GM23248 (cell line): Measurements from ENCODE around the gene ZNF667. TPM values are rescaled to one million over a fixed set of nuclear protein-coding genes. Genes with fewer than 3 reads are reported as not detected.

Experiments used
- DNase-seq: peaks from one replicate; pipeline ENCODE4 v3.0.0-alpha.2; 2015
- H2AFZ ChIP-seq: fragments of 200-600 bp; sonication (generic); 2 replicates; pipeline ENCODE4 v1.6.1; 2016; ENCODE audit warnings: antibody characterized with exemption
- H3F3A ChIP-seq: fragments of 200-600 bp; sonication (generic); 2 replicates; pipeline ENCODE4 v1.6.1; 2016; ENCODE audit warnings: mild to moderate bottlenecking, antibody characterized with exemption, mixed run types; ENCODE audit not compliant: insufficient read depth
- H3K27ac ChIP-seq: fragments of 200-600 bp; sonication (generic); 2 replicates; pipeline ENCODE4 v1.5.1; 2016; ENCODE audit warnings: mild to moderate bottlenecking
- H3K27me3 ChIP-seq: fragments of 200-600 bp; sonication (generic); replicated peaks from 2 replicates; pipeline ENCODE4 v1.6.1; 2016; ENCODE audit warnings: mild to moderate bottlenecking; ENCODE audit not compliant: insufficient read depth
- H3K36me3 ChIP-seq: fragments of 200-600 bp; sonication (generic); 2 replicates; pipeline ENCODE4 v1.6.1; 2016; ENCODE audit warnings: low read depth, mild to moderate bottlenecking
- H3K4me1 ChIP-seq: fragments of 200-600 bp; sonication (generic); 2 replicates; pipeline ENCODE4 v1.6.1; 2016; ENCODE audit warnings: mild to moderate bottlenecking; ENCODE audit not compliant: insufficient read depth
- H3K4me2 ChIP-seq: fragments of 200-600 bp; sonication (generic); one replicate; pipeline ENCODE4 v1.6.1; 2016; ENCODE audit warnings: mild to moderate bottlenecking; ENCODE audit not compliant: unreplicated experiment
- H3K4me3 ChIP-seq: fragments of 200-600 bp; sonication (generic); 2 replicates; pipeline ENCODE4 v1.5.1; 2016; ENCODE audit warnings: mild to moderate bottlenecking
- H3K79me2 ChIP-seq: fragments of 200-600 bp; sonication (generic); 2 replicates; pipeline ENCODE4 v1.6.1; 2016; ENCODE audit warnings: mild to moderate bottlenecking; ENCODE audit not compliant: insufficient read depth
- H3K9ac ChIP-seq: fragments of 200-600 bp; sonication (generic); 2 replicates; pipeline ENCODE4 v1.6.1; 2016; ENCODE audit warnings: mild to moderate bottlenecking
- H3K9me2 ChIP-seq: fragments of 200-600 bp; sonication (generic); 2 replicates; pipeline ENCODE4 v1.6.1; 2016; ENCODE audit warnings: mixed run types, mild to moderate bottlenecking, moderate library complexity; ENCODE audit not compliant: insufficient read depth
- H3K9me3 ChIP-seq: fragments of 200-600 bp; sonication (generic); one replicate; pipeline ENCODE4 v1.6.1; 2017; ENCODE audit warnings: low read depth
- H4K20me1 ChIP-seq: fragments of 200-600 bp; sonication (generic); 2 replicates; pipeline ENCODE4 v1.6.0; 2016; ENCODE audit not compliant: insufficient read depth
- EZH2 ChIP-seq: fragments of 200-600 bp; sonication (generic); IDR thresholded peaks from 2 replicates; pipeline ENCODE4 v1.6.1; 2018; ENCODE audit warnings: antibody characterized with exemption, mild to moderate bottlenecking; ENCODE audit not compliant: insufficient read depth, poor library complexity, severe bottlenecking
- EZH2phosphoT487 ChIP-seq: fragments of 200-600 bp; sonication (generic); IDR thresholded peaks from 2 replicates; pipeline ENCODE4 v1.6.1; 2018; ENCODE audit warnings: antibody characterized with exemption, moderate library complexity, mild to moderate bottlenecking, low read depth; ENCODE audit not compliant: insufficient read depth
- WGBS, 2 experiments: methylation state at CpG; one replicate each; pipeline ENCODE4 v1.1.6; 2015 to 2017; ENCODE audit warnings: low lambda C conversion rate in 2 of 2, low coverage in 1 of 2; ENCODE audit errors: missing lambda C conversion rate in 2 of 2; 5-methylcytosine and 5-hydroxymethylcytosine counted together
- in situ Hi-C: fragments of 300-500 bp; cut with MboI; formaldehyde crosslinking; loops from 2 replicates; pipeline ENCODE4 v1.15.0; 2020
- polyA plus RNA-seq: library from polyadenylated mRNA; unstranded; fragments of >200 nt; fragmentation: Nextera tagmentation; extraction: Ambion mirVana; gene quantifications from 2 replicates; pipeline ENCODE4 v1.2.1, GENCODE V29; 2016
- total RNA-seq: library from RNA; depleted of rRNA; stranded (reverse); fragments of >200 nt; shearing (Covaris generic); gene quantifications from 2 replicates; pipeline ENCODE4 v1.2.3, GENCODE V29; 2014

Gene ZNF667
- total and polyA plus RNA-seq, 2 experiments from 2014 or later: 5.6 to 8.4 TPM

DNA sequence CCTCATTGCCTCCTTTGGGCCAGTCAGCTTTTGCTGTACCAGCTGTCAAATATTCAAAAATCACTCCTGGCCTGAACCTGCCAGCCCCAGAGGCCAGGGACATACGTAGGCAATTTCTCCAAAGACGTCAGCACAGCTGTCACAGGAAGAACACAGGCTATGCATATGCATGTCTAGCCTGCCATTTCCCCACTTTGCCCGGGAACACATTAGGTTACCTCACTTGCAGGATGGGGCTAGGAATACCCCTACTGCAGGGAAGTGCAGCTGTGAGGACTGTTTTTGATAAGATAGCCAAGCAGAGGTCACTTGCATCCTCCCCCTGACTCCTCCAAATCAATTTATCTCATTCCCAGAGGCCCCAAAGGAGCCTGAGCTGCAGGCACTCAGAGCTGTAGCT is 2.8 kb downstream of the ZNF667 start:
- Histone ChIP-seq H2AFZ (no peak overlapping the region), H3K9ac (no peak overlapping the region), H3K9me3 (no peaks in the 10 kb centered on the region), H3K36me3 (peaks cover 24% of the 10 kb centered on the region; the same call in 1 of the 2 replicates), H4K20me1 (no peaks in the 10 kb centered on the region), H3K27ac (no peak overlapping the region), H3K4me2 (no peak overlapping the region), H3F3A (no peaks in the 10 kb centered on the region), H3K79me2 (peaks cover 55% of the 10 kb centered on the region), H3K9me2 (no peaks in the 10 kb centered on the region), H3K27me3 (no peaks in the 10 kb centered on the region), H3K4me1 (peaks cover 6% of the 10 kb centered on the region; the same call in 1 of the 2 replicates), H3K4me3 (no peak overlapping the region)
- in situ Hi-C loops: no loop called here
- no peak for TF ChIP-seq EZH2
- no peak for TF ChIP-seq EZH2phosphoT487
- DNase-seq: no peak
- WGBS, 2 experiments: 60 to 66% methylated on average over 3 of the region's 3 CpGs

DNA sequence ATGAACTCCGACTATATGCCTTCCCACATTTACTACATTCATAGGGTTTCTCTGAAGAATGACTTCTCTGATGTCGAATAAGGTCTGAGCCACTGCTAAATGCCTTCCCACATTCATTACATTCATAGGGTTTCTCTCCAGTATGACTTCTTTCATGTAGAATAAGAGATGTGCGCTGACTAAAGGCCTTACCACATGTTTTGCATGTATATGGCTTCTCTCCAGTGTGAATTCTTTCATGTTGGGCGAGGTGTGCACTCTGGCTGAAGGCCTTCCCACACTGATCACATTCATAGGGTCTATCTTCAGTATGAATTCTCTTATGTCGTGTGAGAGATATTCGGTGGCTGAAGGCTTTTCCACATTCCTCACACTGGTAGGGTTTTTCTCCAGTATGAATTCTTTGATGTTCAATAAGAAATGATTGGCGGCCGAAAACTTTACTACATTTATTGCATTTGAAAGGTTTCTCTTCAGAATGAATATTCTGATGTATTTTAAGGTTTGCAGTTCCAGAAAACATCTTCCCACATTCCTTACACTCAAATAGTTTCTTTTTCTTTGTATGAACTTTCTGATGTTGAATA is 35.8 kb downstream of the ZNF667 start:
- in situ Hi-C loops: no loop called here
- H3K27ac ChIP-seq: no peak overlapping the region
- no peak overlapping the region for H3K4me2 ChIP-seq
- H3K9ac ChIP-seq: no peak overlapping the region
- no peaks in the 10 kb centered on the region for H4K20me1 ChIP-seq
- no peaks in the 10 kb centered on the region for H3K27me3 ChIP-seq
- H3K4me3 ChIP-seq: 0 out of 2 replicates have a peak overlapping the region, but pooled peaks have one; percentile 10
- no peak for TF ChIP-seq EZH2
- TF ChIP-seq EZH2phosphoT487: no peak
- 86 to 90% methylated on average over 8 of the region's 8 CpGs for WGBS, 2 experiments
- no peaks in the 10 kb centered on the region for H3F3A ChIP-seq
- no peak overlapping the region for H2AFZ ChIP-seq
- H3K79me2 ChIP-seq: no peaks in the 10 kb centered on the region
- peaks cover 65% of the 10 kb centered on the region for H3K36me3 ChIP-seq
- H3K9me3 ChIP-seq: peaks cover 11% of the 10 kb centered on the region
- no peaks in the 10 kb centered on the region for H3K9me2 ChIP-seq
- no peaks in the 10 kb centered on the region for H3K4me1 ChIP-seq
- no peak for DNase-seq

DNA sequence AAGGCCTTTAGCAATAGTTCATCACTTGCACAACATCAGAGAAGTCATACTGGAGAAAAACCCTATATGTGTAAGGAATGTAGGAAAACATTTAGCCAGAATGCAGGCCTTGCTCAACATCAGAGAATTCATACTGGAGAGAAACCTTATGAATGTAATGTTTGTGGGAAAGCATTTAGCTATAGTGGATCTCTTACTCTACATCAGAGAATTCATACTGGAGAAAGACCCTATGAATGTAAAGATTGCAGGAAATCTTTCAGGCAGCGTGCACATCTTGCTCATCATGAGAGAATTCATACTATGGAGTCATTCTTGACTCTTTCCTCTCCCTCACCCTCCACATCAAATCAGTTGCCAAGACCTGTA is 53.2 kb downstream of the ZNF667 start:
- Histone ChIP-seq H3K79me2 (no peaks in the 10 kb centered on the region), H4K20me1 (no peaks in the 10 kb centered on the region), H3K36me3 (peaks cover 63% of the 10 kb centered on the region), H3K4me2 (no peak overlapping the region), H3K4me1 (no peaks in the 10 kb centered on the region), H3F3A (peaks cover 25% of the 10 kb centered on the region), H3K27ac (no peak overlapping the region), H3K9me3 (peaks cover 46% of the 10 kb centered on the region), H3K9ac (no peak overlapping the region), H3K9me2 (no peaks in the 10 kb centered on the region), H3K27me3 (no peaks in the 10 kb centered on the region), H3K4me3 (no peak overlapping the region), H2AFZ (no peak overlapping the region)
- TF ChIP-seq EZH2phosphoT487 (no peak), EZH2 (no peak)
- DNase-seq: no peak
- in situ Hi-C loops: no loop called here
- 97 to 100% methylated on average over 1 of the region's 1 CpG for WGBS, 2 experiments

DNA sequence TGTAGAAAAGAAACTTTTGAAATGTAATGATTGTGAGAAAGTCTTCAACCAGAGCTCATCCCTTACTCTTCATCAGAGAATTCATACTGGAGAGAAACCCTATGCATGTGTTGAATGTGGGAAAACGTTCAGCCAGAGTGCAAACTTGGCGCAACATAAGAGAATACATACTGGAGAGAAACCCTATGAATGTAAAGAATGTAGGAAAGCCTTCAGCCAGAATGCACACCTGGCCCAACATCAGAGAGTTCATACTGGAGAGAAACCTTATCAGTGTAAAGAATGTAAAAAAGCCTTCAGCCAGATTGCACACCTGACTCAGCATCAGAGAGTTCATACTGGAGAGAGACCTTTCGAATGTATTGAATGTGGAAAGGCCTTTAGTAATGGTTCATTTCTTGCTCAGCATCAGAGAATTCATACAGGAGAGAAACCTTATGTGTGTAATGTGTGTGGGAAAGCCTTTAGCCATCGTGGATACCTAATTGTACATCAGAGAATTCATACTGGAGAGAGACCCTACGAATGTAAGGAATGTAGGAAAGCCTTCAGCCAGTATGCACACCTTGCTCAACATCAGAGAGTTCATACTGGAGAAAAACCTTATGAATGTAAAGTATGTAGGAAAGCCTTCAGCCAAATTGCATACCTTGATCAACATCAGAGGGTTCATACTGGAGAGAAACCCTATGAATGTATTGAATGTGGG is 53.7 kb downstream of the ZNF667 start:
- no peaks in the 10 kb centered on the region for H3K79me2 ChIP-seq
- peaks cover 68% of the 10 kb centered on the region for H3K36me3 ChIP-seq
- WGBS, 2 experiments: 87 to 91% methylated on average over 5 of the region's 5 CpGs
- peak; percentile 7 for DNase-seq
- peaks cover 25% of the 10 kb centered on the region for H3F3A ChIP-seq
- no peak overlapping the region for H3K9ac ChIP-seq
- no peaks in the 10 kb centered on the region for H4K20me1 ChIP-seq
- H3K4me2 ChIP-seq: no peak overlapping the region
- no peak overlapping the region for H3K4me3 ChIP-seq
- in situ Hi-C loops: no loop called here
- H3K4me1 ChIP-seq: no peaks in the 10 kb centered on the region
- H3K27me3 ChIP-seq: no peaks in the 10 kb centered on the region
- H2AFZ ChIP-seq: no peak overlapping the region
- no peak overlapping the region for H3K27ac ChIP-seq
- no peaks in the 10 kb centered on the region for H3K9me2 ChIP-seq
- H3K9me3 ChIP-seq: peaks cover 52% of the 10 kb centered on the region
- TF ChIP-seq EZH2phosphoT487 (no peak), EZH2 (no peak)
